Left renal cortex interstitium (tissue), 4 donors: ENCODE data around the gene SORBS2. TPM values are rescaled to one million over a fixed set of nuclear protein-coding genes. Genes with fewer than 3 reads are reported as not detected.

Source experiments
- DNase-seq, 4 donors: peaks; one replicate each; pipeline ENCODE4 v3.0.0-alpha.2; 2013; ENCODE audit warnings: low read depth in 4 of 4, low spot score in 2 of 4, missing footprints in 1 of 4
- polyA plus RNA-seq, 4 donors: library from polyadenylated mRNA; unstranded; fragments of 120-200 nt; gene quantifications; one replicate each; pipeline ENCODE4 v1.2.1, GENCODE V29; 2013; ENCODE audit not compliant: insufficient read length in 4 of 4

Gene SORBS2
- polyA plus RNA-seq, 4 donors: 65.3 to 78.9 (median 69.1) TPM

GRCh38 chr4:185599553-185600243 lies 212.3 kb downstream of the SORBS2 start:
- no peak for DNase-seq

GRCh38 chr4:185598846-185599552 lies 213.0 kb downstream of the SORBS2 start:
- DNase-seq: no peak

GRCh38 chr4:185597532-185598188 lies 214.3 kb downstream of the SORBS2 start:
- peak in 3 of 4 donors; percentile 42 to 59 (median 55) for DNase-seq

GRCh38 chr4:185592845-185593488 lies 219.0 kb downstream of the SORBS2 start:
- DNase-seq: no peak

- DNase-seq: no peak
Observed at GRCh38 chr4:185592438-185592837, 219.6 kb downstream of the SORBS2 start.

- no peak for DNase-seq
Observed at GRCh38 chr4:185591679-185592141, 220.3 kb downstream of the SORBS2 start.

- no peak for DNase-seq
Observed at GRCh38 chr4:185590982-185591381, 221.0 kb downstream of the SORBS2 start.

- no peak for DNase-seq
Observed at GRCh38 chr4:185589067-185589836, 222.7 kb downstream of the SORBS2 start.

- DNase-seq: no peak
Observed at GRCh38 chr4:185587427-185588161, 224.4 kb downstream of the SORBS2 start.

GRCh38 chr4:185587030-185587426 lies 225.0 kb downstream of the SORBS2 start:
- no peak for DNase-seq

GRCh38 chr4:185585211-185585610 lies 226.8 kb downstream of the SORBS2 start:
- DNase-seq: no peak

GRCh38 chr4:185583813-185584212 lies 228.2 kb downstream of the SORBS2 start:
- no peak for DNase-seq

- DNase-seq: no peak
Observed at GRCh38 chr4:185582651-185583400, 229.2 kb downstream of the SORBS2 start.

GRCh38 chr4:185580699-185581098 lies 231.3 kb downstream of the SORBS2 start:
- no peak for DNase-seq

GRCh38 chr4:185578284-185578683 lies 233.7 kb downstream of the SORBS2 start:
- no peak for DNase-seq

- no peak for DNase-seq
Observed at GRCh38 chr4:185576962-185577950, 234.7 kb downstream of the SORBS2 start.

GRCh38 chr4:185576314-185576961 lies 235.6 kb downstream of the SORBS2 start:
- no peak for DNase-seq
